Fibroblast of skin of left quadriceps (primary cell): ENCODE measurements around the gene A3GALT2.

Experiments used
- DNase-seq, 2 experiments: peaks; one replicate each; pipeline ENCODE4 v3.0.0-alpha.2; 2013; ENCODE audit warnings: low read depth in 2 of 2

Gene A3GALT2

GRCh38 chr1:33350611-33351280 is 29.8 kb upstream of the A3GALT2 start:
- DNase-seq: no peak

GRCh38 chr1:33349778-33350610 is 29.1 kb upstream of the A3GALT2 start:
- DNase-seq: peak; percentile 59 to 61

- DNase-seq: no peak
These were observed 28.3 kb upstream of the A3GALT2 start for GRCh38 chr1:33349081-33349759.

GRCh38 chr1:33348676-33349080 is 27.8 kb upstream of the A3GALT2 start:
- no peak for DNase-seq

GRCh38 chr1:33348194-33348593 is 27.3 kb upstream of the A3GALT2 start:
- no peak for DNase-seq

GRCh38 chr1:33347650-33347992 is 26.7 kb upstream of the A3GALT2 start:
- no peak for DNase-seq

GRCh38 chr1:33346927-33347649 is 26.2 kb upstream of the A3GALT2 start:
- peak; percentile 78 to 79 for DNase-seq

GRCh38 chr1:33346533-33346926 is 25.6 kb upstream of the A3GALT2 start:
- DNase-seq: no peak

- no peak for DNase-seq
These were observed 24.1 kb upstream of the A3GALT2 start for GRCh38 chr1:33344896-33345560.

- no peak for DNase-seq
These were observed 22.6 kb upstream of the A3GALT2 start for GRCh38 chr1:33343539-33343938.

- DNase-seq: peak; percentile 92
These were observed 21.3 kb upstream of the A3GALT2 start for GRCh38 chr1:33342041-33342723.

- no peak for DNase-seq
These were observed 20.3 kb upstream of the A3GALT2 start for GRCh38 chr1:33341190-33341589.

GRCh38 chr1:33339413-33339812 is 18.5 kb upstream of the A3GALT2 start:
- no peak for DNase-seq

GRCh38 chr1:33338440-33339211 is 17.7 kb upstream of the A3GALT2 start:
- DNase-seq: peak; percentile 48 to 50

- DNase-seq: no peak
These were observed 17.1 kb upstream of the A3GALT2 start for GRCh38 chr1:33338048-33338439.

GRCh38 chr1:33337441-33337840 is 16.5 kb upstream of the A3GALT2 start:
- DNase-seq: no peak

GRCh38 chr1:33336580-33336979 is 15.7 kb upstream of the A3GALT2 start:
- no peak for DNase-seq

- DNase-seq: no peak
These were observed 14.1 kb upstream of the A3GALT2 start for GRCh38 chr1:33335020-33335419.

GRCh38 chr1:33334081-33334552 is 13.2 kb upstream of the A3GALT2 start:
- no peak for DNase-seq

- DNase-seq: no peak
These were observed 12.0 kb upstream of the A3GALT2 start for GRCh38 chr1:33332881-33333280.
